Posterior vena cava (tissue), 2 donors: ENCODE measurements around the gene MISP3. TPM values are rescaled to one million over a fixed set of nuclear protein-coding genes. Genes with fewer than 3 reads are reported as not detected.

Source experiments
- DNase-seq: peaks from one replicate; pipeline ENCODE4 v3.0.0-alpha.2; 2020; ENCODE audit warnings: low spot score
- intact Hi-C, 2 donors: fragments of 100-400 bp; cut with DNase I; formaldehyde crosslinking; loops; one replicate each; pipeline versions ENCODE4 v1.14.1 to v1.14.2; 2022 to 2023
- total RNA-seq, 2 donors: library from RNA; stranded (reverse); fragmentation: NEBNext Ultra II Directional; extraction: Animal tissue kit (Norgen Biotek cat#: 25700); gene quantifications; one replicate each; pipeline ENCODE4 v1.2.1, GENCODE V29; 2021
- donor health status: DM: yes; HTN: yes; CAD: no.
- donor health status: DM: yes; HTN: yes; CAD: no.

Gene MISP3
- total RNA-seq, 2 donors from 2014 or later, result 1.0 to 1.4 TPM

GRCh38 chr19:14073261-14073924, 807 bp downstream of the MISP3 start:
- peak; percentile 93 for DNase-seq

DNA sequence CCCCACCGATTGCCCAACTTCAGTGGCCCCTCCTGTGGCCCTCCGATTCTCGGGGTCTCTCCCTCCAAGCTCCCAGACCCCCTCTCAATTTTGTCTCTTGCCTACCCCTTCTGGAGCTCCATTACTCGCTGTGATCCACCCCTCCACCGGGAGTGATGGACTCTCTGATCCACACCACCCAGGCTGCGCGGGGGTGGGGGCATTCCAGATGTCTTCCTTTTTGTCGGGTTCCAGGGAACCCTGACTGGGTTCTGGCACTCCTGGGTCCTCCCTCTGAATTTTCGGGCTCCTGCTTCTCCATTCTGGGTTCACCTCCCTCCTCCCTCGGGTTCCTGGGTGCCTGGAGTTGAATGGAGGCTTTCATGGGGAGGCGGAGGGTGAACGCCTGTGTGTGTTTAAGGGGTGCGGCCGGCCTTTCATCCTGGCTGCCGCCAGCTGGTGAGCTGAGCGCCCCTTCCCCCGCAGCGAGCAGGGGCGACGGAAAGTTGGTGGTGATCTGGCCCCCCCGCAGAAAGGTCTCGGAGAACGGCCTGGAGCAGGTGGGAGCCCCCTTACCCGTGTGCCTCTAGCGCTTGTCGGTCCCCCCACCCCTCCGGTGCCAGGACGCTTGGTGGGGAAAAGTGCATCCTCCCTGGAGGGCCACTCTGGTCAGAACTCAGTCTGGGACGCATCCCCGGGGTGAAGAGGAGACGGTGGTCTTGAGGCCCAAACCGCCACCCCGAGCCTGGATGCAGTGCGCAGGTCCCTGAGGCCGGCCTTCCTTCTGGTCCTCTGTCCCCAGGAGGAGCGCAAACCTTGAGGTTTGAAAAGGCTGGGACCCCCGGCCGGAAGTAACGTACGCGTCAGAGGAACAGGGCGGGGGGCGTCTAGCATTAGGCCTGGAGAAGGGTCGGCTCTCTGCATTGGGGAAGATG, 1.6 kb downstream of the MISP3 start:
- no peak for DNase-seq
- intact Hi-C loops, result loop anchor here (1.0 to 5.0 kb wide), 3 partner anchors 192 to 472 kb away; no protein-coding TSS in a partner anchor

More at GRCh38 chr19:14073261-14073924, 807 bp downstream of the MISP3 start:
- intact Hi-C loops, result loop anchor here (1.0 to 5.0 kb wide), 3 partner anchors 191 to 471 kb away; no protein-coding TSS in a partner anchor

DNA sequence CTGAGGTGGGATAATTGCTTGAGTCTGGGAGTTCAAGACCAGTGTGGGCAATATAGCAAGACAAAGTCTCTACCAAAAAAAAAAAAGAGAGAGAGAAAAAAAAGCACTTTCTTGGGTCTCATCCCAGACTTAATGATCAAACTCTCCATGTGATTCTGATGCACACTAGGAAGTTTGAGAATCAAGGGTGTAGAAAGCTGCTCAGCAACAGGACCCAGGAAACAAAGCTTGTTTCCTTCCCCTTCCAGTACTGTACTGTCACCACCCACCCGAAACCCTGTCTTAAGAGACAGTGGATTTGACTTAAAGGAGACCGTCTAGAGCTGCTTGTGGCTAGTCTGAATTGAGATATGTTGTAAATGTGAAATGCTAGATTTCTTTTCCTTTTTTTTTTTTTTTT, 5.8 kb downstream of the MISP3 start:
- no peak for DNase-seq
- intact Hi-C loops, result no loop called here

DNA sequence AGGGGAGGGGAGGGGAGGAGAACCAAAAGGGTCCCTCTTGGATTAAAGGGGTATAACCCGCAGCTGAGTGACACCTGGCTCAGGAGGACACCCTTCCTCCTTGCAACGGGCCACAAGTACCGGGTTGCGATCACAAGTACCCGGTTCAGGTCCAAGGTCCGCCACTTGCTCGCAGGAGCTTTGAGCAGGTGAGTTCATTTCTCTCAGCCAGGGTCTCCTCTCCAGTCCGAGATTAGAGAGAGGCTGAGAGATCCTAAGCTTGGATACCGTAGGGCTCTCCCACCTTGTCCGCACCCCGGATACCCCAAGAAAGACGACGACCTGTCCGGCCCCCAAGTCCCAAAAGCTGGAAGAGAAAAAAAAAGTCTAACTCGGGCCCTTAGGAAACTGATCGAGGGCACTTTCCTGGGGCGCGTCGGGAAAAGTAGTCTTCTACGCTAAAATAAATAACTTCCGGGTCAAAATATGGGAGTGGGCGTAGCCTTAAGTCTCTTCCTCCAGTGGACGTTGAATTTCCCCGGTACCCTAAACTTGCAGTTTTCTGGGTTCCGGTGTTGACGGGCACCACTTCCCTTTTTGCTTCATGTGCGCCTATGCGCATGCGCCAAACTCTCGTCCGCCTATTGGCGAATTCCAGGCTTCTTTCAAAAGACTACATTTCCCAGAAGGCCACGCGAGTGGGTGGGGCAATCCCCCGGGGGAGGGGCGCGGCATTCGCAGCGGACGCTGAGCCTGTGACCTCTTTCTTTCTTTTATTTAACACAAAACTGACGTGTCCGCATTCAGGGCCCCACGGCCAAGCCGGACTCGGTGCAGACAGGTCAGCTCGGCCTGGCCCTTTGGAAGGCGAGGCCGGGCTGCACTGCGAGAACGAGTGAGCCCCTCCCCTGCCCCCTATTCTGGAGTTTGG, 8.6 kb downstream of the MISP3 start:
- intact Hi-C loops, result loop anchor here in 1 of 2 donors (5.0 to 10.0 kb wide), 2 partner anchors 56 to 306 kb away; partner anchors contain the start of genes ASF1B and C19orf53
- DNase-seq, result peak; percentile 100

GRCh38 chr19:14081797-14082674, 9.4 kb downstream of the MISP3 start:
- intact Hi-C loops, result loop anchor here in 1 of 2 donors (5.0 to 10.0 kb wide), 2 partner anchors 55 to 307 kb away; partner anchors contain the start of genes ASF1B and C19orf53

DNA sequence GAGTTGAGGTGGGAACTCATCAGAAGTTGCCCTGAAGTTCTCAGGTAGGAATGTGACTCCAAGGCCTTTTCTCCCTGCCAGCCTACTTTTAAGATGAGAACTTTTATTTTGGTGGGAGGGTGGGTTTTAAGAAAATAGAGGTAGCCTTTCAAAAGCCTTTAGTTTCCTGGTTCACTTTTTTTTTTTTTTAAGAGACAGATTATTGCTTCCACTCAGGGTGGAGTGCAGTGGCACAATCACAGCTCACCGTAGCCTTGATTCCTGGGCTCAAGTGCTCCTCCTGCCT, 10.0 kb downstream of the MISP3 start:
- no peak for DNase-seq
- intact Hi-C loops, result loop anchor here in 1 of 2 donors (5.0 to 10.0 kb wide), 2 partner anchors 55 to 308 kb away; partner anchors contain the start of genes ASF1B and C19orf53

More at GRCh38 chr19:14081797-14082674, 9.4 kb downstream of the MISP3 start:
- peak; percentile 88 for DNase-seq

DNA sequence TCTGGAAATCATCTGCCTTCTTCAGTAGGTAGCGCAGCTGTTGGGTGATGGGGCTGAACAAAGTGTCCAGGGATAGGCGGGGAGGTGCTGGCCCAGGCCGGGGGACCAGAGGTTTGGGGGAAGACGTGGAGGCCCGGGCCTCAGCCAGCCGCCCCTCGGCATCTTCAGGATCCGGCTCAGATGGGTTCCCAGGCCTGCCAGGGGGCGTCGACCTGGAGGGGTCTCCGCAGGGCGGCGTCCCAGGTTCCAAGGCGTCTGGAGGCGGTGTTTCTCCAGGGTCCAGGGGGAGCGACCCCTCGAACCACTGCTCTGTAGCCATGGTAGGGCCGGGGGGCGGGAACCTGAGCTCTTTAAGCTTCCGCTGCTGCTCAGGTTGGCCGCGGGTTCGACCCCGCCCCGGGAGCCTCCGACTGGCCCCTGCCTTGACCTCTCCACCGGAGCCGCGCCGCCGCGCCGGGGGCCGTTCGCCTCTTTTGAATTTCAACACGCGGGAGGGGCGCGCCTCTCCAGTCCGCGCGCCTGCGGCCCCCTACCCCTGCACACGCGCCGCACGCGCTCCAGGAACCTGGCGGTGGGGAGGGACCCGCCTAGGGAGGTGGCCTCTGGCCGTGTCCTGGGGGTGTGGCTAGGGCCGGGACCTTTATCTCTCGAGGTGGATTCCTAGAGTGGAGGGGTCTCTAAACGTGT, 12.9 kb downstream of the MISP3 start, which contains the start of gene C19orf67:
Gene C19orf67 (minus strand): TSS at position 475 of the 687 bp plus-strand sequence. CDS start 156 bp downstream, at position 319.
- intact Hi-C loops, result loop anchor here (5.0 to 10.0 kb wide), 2 partner anchors 311 to 1108 kb away; partner anchors contain the start of gene C19orf53 (in 1 of the 2)
- DNase-seq, result no peak

DNA sequence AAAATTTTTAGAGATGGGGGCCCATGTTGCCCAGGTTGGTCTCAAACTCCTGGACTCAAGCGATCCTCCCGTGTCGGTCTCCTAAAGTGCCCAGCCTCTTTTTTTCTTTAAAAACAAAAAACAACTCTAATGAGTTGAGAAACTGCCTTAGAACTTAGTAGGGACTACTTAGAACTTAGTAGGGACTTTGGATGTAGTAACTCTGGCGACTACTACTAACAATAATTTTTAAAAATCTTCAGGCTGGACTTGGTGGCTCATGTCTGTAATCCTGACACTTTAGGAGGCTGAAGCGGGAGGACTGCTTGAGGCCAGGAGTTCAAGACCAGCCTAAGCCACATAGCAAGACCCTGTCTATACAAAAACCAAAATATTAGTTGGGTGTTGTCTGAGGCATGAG, 13.5 kb downstream of the MISP3 start:
- intact Hi-C loops, result loop anchor here (5.0 to 10.0 kb wide), 2 partner anchors 311 to 1109 kb away; partner anchors contain the start of gene C19orf53 (in 1 of the 2)
- DNase-seq, result no peak

DNA sequence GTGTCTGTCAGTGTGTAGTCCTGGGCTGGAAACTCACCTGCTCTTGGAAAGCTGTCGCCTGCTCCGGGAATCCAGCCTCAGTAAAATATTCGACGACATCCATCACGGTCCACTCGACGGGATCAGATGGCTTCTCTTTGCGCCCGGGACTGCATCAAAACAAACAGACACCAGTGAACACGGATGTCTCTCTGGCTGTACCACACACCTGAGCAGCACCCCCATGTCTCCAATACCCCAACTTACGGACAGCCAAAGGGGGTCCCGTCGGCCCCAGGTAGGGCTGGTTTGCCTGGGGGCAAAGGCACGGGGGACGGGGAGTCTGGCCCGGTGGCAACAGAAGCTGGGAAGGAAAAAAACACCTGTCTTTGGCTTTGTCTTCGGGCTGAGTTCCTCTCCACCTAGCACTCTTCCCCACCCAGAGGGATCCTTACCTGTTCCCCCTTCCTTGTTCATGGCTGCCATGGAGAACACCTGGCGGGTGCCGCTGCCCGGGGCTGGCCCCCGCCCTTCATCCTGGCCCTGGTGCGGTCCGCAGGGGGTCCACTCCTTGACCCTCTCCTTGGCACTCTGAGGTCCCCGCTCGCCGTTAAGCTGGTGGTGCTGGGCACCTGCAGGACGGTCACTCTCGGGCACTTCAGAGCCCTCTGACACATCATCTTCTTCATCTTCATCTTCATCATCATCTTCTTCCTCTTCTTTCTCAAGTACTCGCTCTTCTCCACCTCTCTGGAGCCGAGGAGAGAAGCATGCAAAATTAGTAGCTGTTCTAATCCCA, 16.2 kb downstream of the MISP3 start:
- no peak for DNase-seq
- intact Hi-C loops, result loop anchor here (5.0 to 10.0 kb wide), 2 partner anchors 314 to 1112 kb away; partner anchors contain the start of gene C19orf53 (in 1 of the 2)

- intact Hi-C loops, result loop anchor here (5.0 to 10.0 kb wide), 2 partner anchors 315 to 1112 kb away; partner anchors contain the start of gene C19orf53 (in 1 of the 2)
- DNase-seq, result no peak
Measured at GRCh38 chr19:14089412-14089661, 16.8 kb downstream of the MISP3 start.

DNA sequence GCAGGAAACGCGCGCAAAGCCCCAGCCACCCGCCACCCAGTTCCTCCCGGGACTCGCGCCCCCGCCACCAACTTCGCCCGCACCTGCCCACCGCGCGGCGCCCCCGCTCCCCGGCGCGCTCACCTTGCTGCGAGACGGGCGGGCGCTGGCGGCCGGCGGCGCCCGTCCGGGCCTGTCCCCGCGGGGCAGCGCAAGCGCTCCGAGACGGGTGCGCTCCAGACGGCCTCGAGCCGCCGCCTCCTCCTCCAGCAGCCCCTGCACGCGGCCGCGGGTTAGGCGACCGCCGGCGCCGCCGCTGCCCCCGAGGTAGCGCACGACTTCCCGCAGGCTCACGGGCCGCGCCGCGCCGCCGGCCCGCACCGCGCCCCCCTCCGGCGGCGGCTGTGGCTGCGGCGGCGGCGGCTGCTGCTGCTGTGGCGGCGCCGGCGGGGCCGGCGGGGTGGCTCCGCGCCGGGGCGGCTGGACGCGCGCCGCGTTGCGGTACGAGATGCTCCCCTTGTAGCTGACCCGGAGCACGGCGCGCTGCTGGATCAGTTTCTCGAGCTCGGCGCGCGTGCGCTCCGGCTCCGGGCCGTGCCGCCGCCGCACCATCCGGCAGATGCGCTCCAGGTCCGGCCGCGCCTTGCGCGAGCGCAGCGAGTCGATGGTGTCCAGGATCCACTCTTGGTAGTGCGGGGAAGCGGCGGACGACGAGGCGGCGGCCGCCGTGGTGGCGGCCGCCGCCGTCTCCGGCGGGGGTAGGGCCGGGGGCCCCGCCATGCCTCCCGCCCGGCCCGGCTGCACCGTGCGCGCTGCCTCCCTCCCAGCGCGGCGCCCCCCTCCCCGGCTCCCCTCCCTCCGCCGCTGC, 17.3 kb downstream of the MISP3 start:
- intact Hi-C loops, result loop anchor here (5.0 to 10.0 kb wide), 2 partner anchors 315 to 1113 kb away; partner anchors contain the start of gene C19orf53 (in 1 of the 2)
- peak; percentile 83 for DNase-seq

- DNase-seq, result peak; percentile 97
- intact Hi-C loops, result no loop called here
Measured at GRCh38 chr19:14090509-14091080, 18.0 kb downstream of the MISP3 start, which contains the start of gene SAMD1. Gene SAMD1 (minus strand): TSS chr19:14090751.

DNA sequence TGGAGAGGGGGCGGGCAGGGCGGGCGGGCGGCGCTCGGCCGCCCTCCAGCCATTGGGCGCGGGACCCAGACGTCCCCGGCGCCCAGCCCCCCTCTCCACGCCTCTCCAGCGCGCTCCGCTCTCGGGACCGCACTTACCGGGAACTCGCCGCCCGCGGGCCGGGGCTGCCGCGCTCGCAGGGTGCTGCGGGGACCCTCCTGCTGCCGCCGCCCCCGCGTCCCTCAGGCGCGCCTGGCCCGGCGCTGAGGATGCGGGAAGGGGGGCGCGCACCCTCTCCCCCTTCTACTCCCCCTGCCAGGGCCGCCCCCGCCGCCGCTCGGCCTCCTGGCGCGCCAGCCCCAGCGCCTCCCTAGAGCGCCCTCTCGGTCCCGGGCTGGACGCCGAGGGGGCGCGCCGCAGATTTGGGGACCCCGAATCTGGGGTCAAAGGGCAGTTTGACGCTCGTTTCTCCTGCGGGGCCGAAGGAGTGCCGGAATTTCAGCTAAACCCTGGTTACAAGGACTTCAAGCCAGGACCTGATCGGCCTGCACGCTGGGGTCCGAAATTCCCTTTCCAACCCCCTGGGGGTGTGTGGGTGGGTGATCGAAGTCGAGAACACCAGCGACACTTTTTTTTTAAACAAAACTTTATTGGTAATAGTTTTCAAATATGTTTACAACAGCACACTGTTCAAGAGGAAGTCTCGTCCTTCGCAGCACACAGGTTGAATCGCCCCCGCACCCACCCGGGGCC, 18.7 kb downstream of the MISP3 start:
- intact Hi-C loops, result no loop called here
- DNase-seq, result no peak

DNA sequence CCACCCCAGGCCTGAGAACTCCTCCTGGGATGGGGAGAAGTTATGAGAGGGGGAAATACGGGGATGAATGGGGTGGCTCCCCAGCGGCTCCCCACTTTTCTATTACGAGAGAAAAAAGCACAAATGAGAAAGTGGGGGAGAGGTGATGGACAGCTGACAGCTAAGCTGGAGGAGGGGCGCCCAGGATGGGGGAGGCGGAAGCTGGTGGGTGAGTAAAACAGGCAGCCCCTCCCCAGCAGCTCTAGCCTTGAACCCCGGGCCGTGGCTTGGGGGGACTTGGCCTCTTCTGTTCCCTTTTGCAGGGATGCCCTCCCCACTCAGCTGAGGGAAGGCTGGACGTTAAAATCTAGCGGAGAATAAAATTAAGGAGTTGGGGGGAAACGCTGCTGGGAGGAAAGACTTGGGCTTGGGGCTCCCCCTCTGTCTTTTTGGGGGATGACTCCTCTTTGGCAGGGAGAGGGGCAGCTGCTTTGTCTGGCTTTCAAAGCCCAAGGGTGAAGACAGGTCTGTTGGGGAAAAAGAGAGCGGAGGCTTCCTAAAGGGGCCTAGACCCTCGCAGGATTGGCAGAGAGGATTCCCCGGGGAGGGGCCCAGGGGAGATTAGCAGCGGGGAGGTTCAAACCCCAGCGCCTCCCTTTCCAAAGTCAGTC, 19.4 kb downstream of the MISP3 start:
- intact Hi-C loops, result no loop called here
- no peak for DNase-seq
